NB4 (cell line): ENCODE results near the gene FAT3.

Source experiments
- POLR2A ChIP-seq: IDR thresholded peaks from 2 replicates; pipeline ENCODE4 v1.6.1; 2011; ENCODE audit warnings: mild to moderate bottlenecking; ENCODE audit not compliant: insufficient read length; ENCODE audit errors: extremely low read depth
- TF ChIP-seq, protein P1 (sequence below): IDR thresholded peaks from one replicate; pipeline ENCODE4 v1.5.1; 2012; ENCODE audit warnings: low read depth, low read length
- TF ChIP-seq, protein P2 (sequence below): IDR thresholded peaks from 2 replicates; pipeline ENCODE4 v1.6.1; 2011; ENCODE audit warnings: low read depth, low read length

DNA sequence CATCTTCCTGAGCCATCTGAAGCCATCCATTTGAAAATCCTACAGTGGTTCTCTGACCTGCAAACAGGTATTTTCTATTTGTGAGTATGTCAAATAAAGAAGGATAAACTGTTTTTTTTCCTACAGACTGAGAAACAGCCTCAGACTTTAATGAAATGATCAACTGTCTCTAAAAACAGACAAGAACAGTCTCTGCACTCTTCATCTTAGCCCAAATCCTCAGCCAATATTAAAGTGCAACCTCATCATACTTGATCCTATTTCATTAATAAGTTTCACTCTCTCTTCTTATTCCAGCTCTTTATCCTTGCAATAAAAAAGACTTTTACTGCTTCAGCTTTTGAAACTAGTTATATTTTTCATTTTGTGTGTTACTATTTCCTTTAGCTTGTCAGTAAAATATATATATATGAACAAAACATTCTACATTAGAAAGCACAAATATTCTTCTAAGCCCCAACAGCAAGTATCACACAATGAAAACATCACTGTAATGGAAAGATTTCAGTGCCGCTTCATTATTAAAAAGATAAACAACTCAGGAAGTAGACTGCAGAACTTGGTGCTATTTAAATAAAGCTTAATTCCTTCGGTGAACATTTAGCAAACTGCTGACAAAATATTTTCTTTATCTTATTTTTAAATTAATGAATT lies 45.5 kb upstream of the FAT3 start:
- TF ChIP-seq, protein P1, sequence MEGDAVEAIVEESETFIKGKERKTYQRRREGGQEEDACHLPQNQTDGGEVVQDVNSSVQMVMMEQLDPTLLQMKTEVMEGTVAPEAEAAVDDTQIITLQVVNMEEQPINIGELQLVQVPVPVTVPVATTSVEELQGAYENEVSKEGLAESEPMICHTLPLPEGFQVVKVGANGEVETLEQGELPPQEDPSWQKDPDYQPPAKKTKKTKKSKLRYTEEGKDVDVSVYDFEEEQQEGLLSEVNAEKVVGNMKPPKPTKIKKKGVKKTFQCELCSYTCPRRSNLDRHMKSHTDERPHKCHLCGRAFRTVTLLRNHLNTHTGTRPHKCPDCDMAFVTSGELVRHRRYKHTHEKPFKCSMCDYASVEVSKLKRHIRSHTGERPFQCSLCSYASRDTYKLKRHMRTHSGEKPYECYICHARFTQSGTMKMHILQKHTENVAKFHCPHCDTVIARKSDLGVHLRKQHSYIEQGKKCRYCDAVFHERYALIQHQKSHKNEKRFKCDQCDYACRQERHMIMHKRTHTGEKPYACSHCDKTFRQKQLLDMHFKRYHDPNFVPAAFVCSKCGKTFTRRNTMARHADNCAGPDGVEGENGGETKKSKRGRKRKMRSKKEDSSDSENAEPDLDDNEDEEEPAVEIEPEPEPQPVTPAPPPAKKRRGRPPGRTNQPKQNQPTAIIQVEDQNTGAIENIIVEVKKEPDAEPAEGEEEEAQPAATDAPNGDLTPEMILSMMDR, result no peak
- no peak for TF ChIP-seq POLR2A
- TF ChIP-seq, protein P2, sequence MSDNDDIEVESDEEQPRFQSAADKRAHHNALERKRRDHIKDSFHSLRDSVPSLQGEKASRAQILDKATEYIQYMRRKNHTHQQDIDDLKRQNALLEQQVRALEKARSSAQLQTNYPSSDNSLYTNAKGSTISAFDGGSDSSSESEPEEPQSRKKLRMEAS, result no peak
